K562 (cell line): ENCODE results near the gene ANXA7. TPM values are rescaled to one million over a fixed set of nuclear protein-coding genes. Genes with fewer than 3 reads are reported as not detected.

Experiments used
- ATF3 ChIP-seq, 2 experiments: fragments of 450-650 bp in 1 of 2; sonication (generic) in 1 of 2; formaldehyde crosslinking in 1 of 2; IDR thresholded peaks in 1 of 2; conservative IDR thresholded peaks in 1 of 2; 2 replicates each; pipeline versions ENCODE4 v1.6.1 to v1.8.1; 2016 to 2023; ENCODE audit warnings: mild to moderate bottlenecking in 2 of 2, moderate library complexity in 2 of 2, inconsistent platforms in 1 of 2, missing genetic modification reagents in 1 of 2
- ERF ChIP-seq: fragments of 450-650 bp; formaldehyde crosslinking; IDR thresholded peaks from 2 replicates; pipeline ENCODE4 v1.4.0; 2020; ENCODE audit warnings: mild to moderate bottlenecking, mixed read lengths
- GATAD2A ChIP-seq: fragments of 450-650 bp; IDR thresholded peaks from 2 replicates; pipeline ENCODE4 v1.6.1; 2017
- MTA3 ChIP-seq: fragments of 450-650 bp; formaldehyde crosslinking; IDR thresholded peaks from 2 replicates; pipeline ENCODE4 v1.6.1; 2017; ENCODE audit warnings: mild to moderate bottlenecking, borderline replicate concordance
- NFXL1 ChIP-seq: fragments of 450-650 bp; formaldehyde crosslinking; IDR thresholded peaks from 2 replicates; pipeline ENCODE4 v1.4.0; 2021; ENCODE audit warnings: mild to moderate bottlenecking
- NR0B1 ChIP-seq: fragments of 450-650 bp; IDR thresholded peaks from one replicate; pipeline ENCODE4 v1.6.1; 2018; ENCODE audit warnings: mild to moderate bottlenecking, moderate library complexity; ENCODE audit not compliant: partially characterized antibody
- NUFIP1 ChIP-seq: fragments of 450-650 bp; IDR thresholded peaks from 2 replicates; pipeline ENCODE4 v1.6.1; 2018; ENCODE audit not compliant: partially characterized antibody
- RFX5 ChIP-seq: IDR thresholded peaks from 2 replicates; pipeline ENCODE4 v1.6.1; 2011; ENCODE audit warnings: low read depth, mild to moderate bottlenecking, improper control_type of control experiment, low read length
- SMARCB1 ChIP-seq: IDR thresholded peaks from 2 replicates; pipeline ENCODE4 v1.6.1; 2011; ENCODE audit warnings: improper control_type of control experiment, low read depth; ENCODE audit not compliant: insufficient read length
- SMC3 ChIP-seq: conservative IDR thresholded peaks from 2 replicates; pipeline ENCODE4 v1.6.1; 2011; ENCODE audit warnings: low read depth, low read length, improper control_type of control experiment; ENCODE audit not compliant: insufficient read depth
- SP1 ChIP-seq: sonication (generic); formaldehyde crosslinking; IDR thresholded peaks from 2 replicates; pipeline ENCODE4 v1.8.1; 2022; ENCODE audit warnings: mild to moderate bottlenecking, missing genetic modification reagents
- TBP ChIP-seq: optimal IDR thresholded peaks from 2 replicates; pipeline ENCODE3; 2011; ENCODE audit warnings: low read depth, low read length, improper control_type of control experiment
- TCF7 ChIP-seq: sonication (generic); IDR thresholded peaks from 2 replicates; pipeline ENCODE4 v1.6.1; 2016; ENCODE audit warnings: antibody characterized with exemption, borderline replicate concordance
- TEAD2 ChIP-seq: fragments of 450-650 bp; IDR thresholded peaks from 2 replicates; pipeline ENCODE4 v1.6.1; 2016; ENCODE audit warnings: missing genetic modification characterization, control low read depth, missing compliant biosample characterization
- ZNF274 ChIP-seq: IDR thresholded peaks from 2 replicates; pipeline ENCODE4 v1.6.1; 2011; ENCODE audit warnings: low read depth, mild to moderate bottlenecking, low read length, moderate library complexity, borderline replicate concordance
- ZNF431 ChIP-seq: sonication (generic); formaldehyde crosslinking; IDR thresholded peaks from 2 replicates; pipeline ENCODE4 v1.8.0; 2022; ENCODE audit warnings: mild to moderate bottlenecking, missing genetic modification reagents
- ZSCAN32 ChIP-seq: fragments of 450-650 bp; formaldehyde crosslinking; IDR thresholded peaks from 2 replicates; pipeline ENCODE4 v1.4.0; 2020; ENCODE audit warnings: mild to moderate bottlenecking, moderate library complexity
- polyA plus RNA-seq, 8 experiments: library from polyadenylated mRNA; depleted of rRNA in 4 of 8; stranded (reverse) in 5 of 8; unstranded in 3 of 8; fragments of >200 nt; fragmentation: Nextera tagmentation in 2 of 8; fragmentation: Illumina TruSeq in 1 of 8; extraction: Ambion mirVana in 2 of 8; extraction: Trizol in 1 of 8; gene quantifications; 2 replicates each; pipeline versions ENCODE4 v1.2.1 to v1.2.3, GENCODE V29; 2011 to 2014; ENCODE audit warnings: inconsistent platforms in 1 of 8, missing spikeins in 1 of 8
- total RNA-seq, 7 experiments: library from RNA; depleted of rRNA in 6 of 7; stranded (reverse); fragments of >200 nt in 6 of 7; fragmentation: Illumina TruSeq in 2 of 7; extraction: Trizol in 2 of 7; gene quantifications; 2 replicates each; pipeline versions ENCODE4 v1.2.1 to v1.2.3, GENCODE V29; 2011 to 2021; ENCODE audit warnings: low replicate concordance in 1 of 7
- TF ChIP-seq, protein P1 (sequence below): IDR thresholded peaks from 2 replicates; pipeline ENCODE4 v1.6.1; 2012; ENCODE audit warnings: low read depth, low read length, improper control_type of control experiment, borderline replicate concordance
- TF ChIP-seq, protein P2 (sequence below): fragments of 250-450 bp; sonication (Bioruptor Pico); IDR thresholded peaks from 2 replicates; pipeline ENCODE4 v1.8.0; 2022; ENCODE audit warnings: inconsistent platforms, mild to moderate bottlenecking, moderate library complexity, borderline replicate concordance
- TF ChIP-seq, protein P3 (sequence below): sonication (generic); formaldehyde crosslinking; IDR thresholded peaks from 2 replicates; pipeline ENCODE4 v1.9.0; 2022; ENCODE audit warnings: mild to moderate bottlenecking, missing genetic modification reagents

ANXA7 gene
- total and polyA plus RNA-seq, 9 of the 15 experiments (the other 6 are each of a cell fraction or from before 2014, with no cell fraction given): 81.6 to 157 (median 122) TPM

DNA sequence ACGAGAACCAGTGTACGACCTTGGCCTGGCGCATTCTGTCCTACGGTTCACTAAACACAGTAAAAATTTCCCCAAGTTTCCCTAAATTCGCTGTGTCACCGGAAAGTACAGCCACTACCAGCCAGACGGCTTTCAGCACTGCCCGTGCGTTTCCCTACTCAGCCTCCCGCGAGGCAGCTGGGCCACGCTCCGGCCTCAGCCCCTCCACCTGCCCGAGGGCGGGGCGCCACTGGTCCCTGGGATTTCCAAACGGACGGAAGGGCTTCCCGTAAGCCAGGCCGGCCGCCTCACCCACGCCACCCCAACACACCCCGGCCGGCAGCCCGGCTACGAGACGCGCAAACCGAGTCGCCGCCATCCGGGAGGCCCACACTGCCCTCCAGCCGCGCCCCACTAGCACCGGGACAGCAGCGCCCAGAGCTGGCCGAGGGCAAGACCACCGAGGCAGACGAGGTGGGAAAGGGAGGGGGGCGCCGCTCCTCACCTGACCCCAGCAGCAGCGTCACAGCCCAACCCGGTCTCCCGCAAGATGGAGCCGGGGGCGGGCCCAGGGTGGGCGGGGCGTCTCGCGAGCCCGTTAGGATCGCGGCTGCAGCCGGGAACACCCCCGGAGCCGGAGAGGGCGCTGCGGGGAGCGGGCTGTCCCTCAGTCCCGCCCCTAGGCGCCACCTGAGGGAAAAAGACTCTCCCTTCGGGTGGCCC is at the start of gene ANXA7 (continued):
- TF ChIP-seq NUFIP1 (no peak), MTA3 (peak; percentile 84; the same call in 1 of the 2 replicates), NR0B1 (no peak), ZSCAN32 (CRISPR knock-in tag) (0 out of 2 replicates have a peak, but pooled peaks have one; percentile 3), SP1 (CRISPR knock-in tag) (peak; percentile 95), NFXL1 (no peak), TCF7 (0 out of 2 replicates have a peak, but pooled peaks have one; percentile 59), RFX5 (no peak), SMARCB1 (no peak), GATAD2A (peak; percentile 78; the same call in 1 of the 2 replicates), ZNF431 (CRISPR knock-in tag) (peak; percentile 41; the same call in 1 of the 2 replicates), ERF (0 out of 2 replicates have a peak, but pooled peaks have one; percentile 51), ZNF274 (no peak), TEAD2 (tag) (no peak), TBP (peak; percentile 50), SMC3 (no peak), ATF3 (IDR thresholded peaks at IDR 0.05) (peak; percentile 51; the same call in 1 of the 2 replicates), ATF3 (CRISPR knock-in tag; conservative IDR thresholded peaks at IDR 0.05) (peak; percentile 63; the same call in 1 of the 2 replicates)
- TF ChIP-seq, protein P1, sequence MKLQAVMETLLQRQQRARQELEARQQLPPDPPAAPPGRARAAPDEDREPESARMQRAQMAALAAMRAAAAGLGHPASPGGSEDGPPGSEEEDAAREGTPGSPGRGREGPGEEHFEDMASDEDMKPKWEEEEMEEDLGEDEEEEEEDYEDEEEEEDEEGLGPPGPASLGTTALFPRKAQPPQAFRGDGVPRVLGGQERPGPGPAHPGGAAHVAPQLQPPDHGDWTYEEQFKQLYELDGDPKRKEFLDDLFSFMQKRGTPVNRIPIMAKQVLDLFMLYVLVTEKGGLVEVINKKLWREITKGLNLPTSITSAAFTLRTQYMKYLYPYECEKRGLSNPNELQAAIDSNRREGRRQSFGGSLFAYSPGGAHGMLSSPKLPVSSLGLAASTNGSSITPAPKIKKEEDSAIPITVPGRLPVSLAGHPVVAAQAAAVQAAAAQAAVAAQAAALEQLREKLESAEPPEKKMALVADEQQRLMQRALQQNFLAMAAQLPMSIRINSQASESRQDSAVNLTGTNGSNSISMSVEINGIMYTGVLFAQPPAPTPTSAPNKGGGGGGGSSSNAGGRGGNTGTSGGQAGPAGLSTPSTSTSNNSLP: no peak
- TF ChIP-seq, protein P2, sequence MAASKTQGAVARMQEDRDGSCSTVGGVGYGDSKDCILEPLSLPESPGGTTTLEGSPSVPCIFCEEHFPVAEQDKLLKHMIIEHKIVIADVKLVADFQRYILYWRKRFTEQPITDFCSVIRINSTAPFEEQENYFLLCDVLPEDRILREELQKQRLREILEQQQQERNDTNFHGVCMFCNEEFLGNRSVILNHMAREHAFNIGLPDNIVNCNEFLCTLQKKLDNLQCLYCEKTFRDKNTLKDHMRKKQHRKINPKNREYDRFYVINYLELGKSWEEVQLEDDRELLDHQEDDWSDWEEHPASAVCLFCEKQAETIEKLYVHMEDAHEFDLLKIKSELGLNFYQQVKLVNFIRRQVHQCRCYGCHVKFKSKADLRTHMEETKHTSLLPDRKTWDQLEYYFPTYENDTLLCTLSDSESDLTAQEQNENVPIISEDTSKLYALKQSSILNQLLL (CRISPR knock-in tag): no peak
- TF ChIP-seq, protein P3, sequence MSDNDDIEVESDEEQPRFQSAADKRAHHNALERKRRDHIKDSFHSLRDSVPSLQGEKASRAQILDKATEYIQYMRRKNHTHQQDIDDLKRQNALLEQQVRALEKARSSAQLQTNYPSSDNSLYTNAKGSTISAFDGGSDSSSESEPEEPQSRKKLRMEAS (CRISPR knock-in tag): peak; percentile 86
